Measurements from ENCODE around the gene TNFRSF4. TPM values are rescaled to one million over a fixed set of nuclear protein-coding genes. Genes with fewer than 3 reads are reported as not detected.

The TNFRSF4 gene
- total RNA-seq, 2 experiments from 2014 or later: 1.1 TPM; not detected in 1

DNA sequence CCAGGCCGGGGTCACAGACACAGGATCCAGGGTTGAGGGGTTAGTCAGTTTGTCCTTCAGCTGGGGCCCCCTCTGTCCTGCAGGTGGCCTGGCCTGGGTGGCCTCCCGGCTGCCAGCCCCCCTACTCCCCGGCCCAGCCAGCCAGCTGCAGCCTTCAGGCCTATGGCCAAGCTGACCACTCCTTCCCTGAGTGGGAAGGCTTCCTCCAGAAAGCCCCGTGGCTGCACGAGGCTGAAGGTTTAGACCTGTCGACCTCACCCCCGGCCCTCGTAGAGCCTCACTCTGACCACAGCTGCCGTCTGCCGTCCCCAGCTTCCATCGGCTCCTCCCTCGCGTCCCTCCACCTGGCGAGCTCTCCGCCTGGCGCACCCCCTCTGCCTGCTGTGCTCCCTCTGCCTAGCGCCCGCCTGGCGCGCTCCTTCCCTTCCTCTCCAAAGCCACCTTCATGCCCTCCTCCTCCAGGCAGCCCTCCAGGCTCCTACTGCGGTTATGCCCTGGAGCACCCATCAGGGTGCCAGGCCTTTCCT lies 30.7 kb downstream of the TNFRSF4 start:
- Histone ChIP-seq H3K9me2 (ENCODE audit: insufficient read depth, low read length) (no peaks in the 10 kb centered on the region), H3K4me3 (ENCODE audit: low read depth, low read length, poor library complexity, severe bottlenecking) (no peak overlapping the region), H3K27ac (ENCODE audit: low read depth, low read length, poor library complexity, severe bottlenecking) (no peak overlapping the region), H2AFZ (ENCODE audit: low read length) (no peak overlapping the region), H3K4me1 (ENCODE audit: insufficient read depth, low read length, poor library complexity, severe bottlenecking) (no peaks in the 10 kb centered on the region), H3K36me3 (ENCODE audit: insufficient read depth, low read length) (no peaks in the 10 kb centered on the region), H4K20me1 (ENCODE audit: insufficient read depth, low read length) (no peaks in the 10 kb centered on the region), H3K4me2 (ENCODE audit: low read length) (no peak overlapping the region), H3K9me3 (ENCODE audit: low read length) (no peaks in the 10 kb centered on the region), H3K79me2 (ENCODE audit: insufficient read depth, low read depth, low read length) (no peaks in the 10 kb centered on the region)
- DNase-seq (ENCODE audit: low spot score): no peak
- TF ChIP-seq, protein P1, sequence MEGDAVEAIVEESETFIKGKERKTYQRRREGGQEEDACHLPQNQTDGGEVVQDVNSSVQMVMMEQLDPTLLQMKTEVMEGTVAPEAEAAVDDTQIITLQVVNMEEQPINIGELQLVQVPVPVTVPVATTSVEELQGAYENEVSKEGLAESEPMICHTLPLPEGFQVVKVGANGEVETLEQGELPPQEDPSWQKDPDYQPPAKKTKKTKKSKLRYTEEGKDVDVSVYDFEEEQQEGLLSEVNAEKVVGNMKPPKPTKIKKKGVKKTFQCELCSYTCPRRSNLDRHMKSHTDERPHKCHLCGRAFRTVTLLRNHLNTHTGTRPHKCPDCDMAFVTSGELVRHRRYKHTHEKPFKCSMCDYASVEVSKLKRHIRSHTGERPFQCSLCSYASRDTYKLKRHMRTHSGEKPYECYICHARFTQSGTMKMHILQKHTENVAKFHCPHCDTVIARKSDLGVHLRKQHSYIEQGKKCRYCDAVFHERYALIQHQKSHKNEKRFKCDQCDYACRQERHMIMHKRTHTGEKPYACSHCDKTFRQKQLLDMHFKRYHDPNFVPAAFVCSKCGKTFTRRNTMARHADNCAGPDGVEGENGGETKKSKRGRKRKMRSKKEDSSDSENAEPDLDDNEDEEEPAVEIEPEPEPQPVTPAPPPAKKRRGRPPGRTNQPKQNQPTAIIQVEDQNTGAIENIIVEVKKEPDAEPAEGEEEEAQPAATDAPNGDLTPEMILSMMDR (conservative IDR thresholded peaks at IDR 0.05; ENCODE audit: low read length): no peak
- TF ChIP-seq EZH2phosphoT487 (IDR thresholded peaks at IDR 0.05; ENCODE audit: borderline replicate concordance, low read depth, low read length): no peak
- no TSS peak for BruUV-seq (replicated peaks)
- intact Hi-C loops (cut with micrococcal nuclease; ENCODE audit: unreplicated experiment): no loop called here
- ChIA-PET CTCF (ENCODE audit: unreplicated experiment) (no interaction called here), POLR2A (no interaction called here)

- no peak overlapping the region for H2AFZ ChIP-seq (ENCODE audit: low read length)
- POLR2A ChIA-PET: no interaction called here
Measured at GRCh38 chr1:1182491-1183220, 31.3 kb downstream of the TNFRSF4 start.

More at GRCh38 chr1:1182491-1183220, 31.3 kb downstream of the TNFRSF4 start:
- H3K27ac ChIP-seq (ENCODE audit: low read depth, low read length, poor library complexity, severe bottlenecking): no peak overlapping the region
- H3K4me2 ChIP-seq (ENCODE audit: low read length): no peak overlapping the region
- no peaks in the 10 kb centered on the region for H3K9me3 ChIP-seq (ENCODE audit: low read length)
- CTCF ChIA-PET (ENCODE audit: unreplicated experiment): no interaction called here
- no peak for DNase-seq (ENCODE audit: low spot score)
- no peak for TF ChIP-seq EZH2phosphoT487 (IDR thresholded peaks at IDR 0.05; ENCODE audit: borderline replicate concordance, low read depth, low read length)
- TF ChIP-seq, protein P1 (conservative IDR thresholded peaks at IDR 0.05; ENCODE audit: low read length): no peak
- H3K36me3 ChIP-seq (ENCODE audit: insufficient read depth, low read length): no peaks in the 10 kb centered on the region
- intact Hi-C loops (cut with micrococcal nuclease; ENCODE audit: unreplicated experiment): no loop called here
- BruUV-seq (replicated peaks): no TSS peak
- H4K20me1 ChIP-seq (ENCODE audit: insufficient read depth, low read length): no peaks in the 10 kb centered on the region
- H3K79me2 ChIP-seq (ENCODE audit: insufficient read depth, low read depth, low read length): no peaks in the 10 kb centered on the region
- no peaks in the 10 kb centered on the region for H3K4me1 ChIP-seq (ENCODE audit: insufficient read depth, low read length, poor library complexity, severe bottlenecking)
- no peaks in the 10 kb centered on the region for H3K9me2 ChIP-seq (ENCODE audit: insufficient read depth, low read length)
- H3K4me3 ChIP-seq (ENCODE audit: low read depth, low read length, poor library complexity, severe bottlenecking): no peak overlapping the region

Data from OCI-LY7 (cell line).